SU-DHL-6 (cell line): ENCODE measurements around the gene PDCD11.

Experiments used
- EZH2phosphoT487 ChIP-seq: fragments of 200-600 bp; sonication (generic), shearing (Covaris generic); conservative IDR thresholded peaks from 2 replicates; pipeline ENCODE4 v1.6.1; 2018; ENCODE audit warnings: mild to moderate bottlenecking, antibody characterized with exemption, low read length, moderate library complexity, mixed read lengths
- TF ChIP-seq, protein P1 (sequence below): fragments of 200-600 bp; sonication (generic); IDR thresholded peaks from one replicate; pipeline ENCODE4 v1.5.1; 2017; ENCODE audit warnings: antibody characterized with exemption, mild to moderate bottlenecking, low read length, moderate library complexity; ENCODE audit not compliant: insufficient read depth, poor library complexity, severe bottlenecking

DNA sequence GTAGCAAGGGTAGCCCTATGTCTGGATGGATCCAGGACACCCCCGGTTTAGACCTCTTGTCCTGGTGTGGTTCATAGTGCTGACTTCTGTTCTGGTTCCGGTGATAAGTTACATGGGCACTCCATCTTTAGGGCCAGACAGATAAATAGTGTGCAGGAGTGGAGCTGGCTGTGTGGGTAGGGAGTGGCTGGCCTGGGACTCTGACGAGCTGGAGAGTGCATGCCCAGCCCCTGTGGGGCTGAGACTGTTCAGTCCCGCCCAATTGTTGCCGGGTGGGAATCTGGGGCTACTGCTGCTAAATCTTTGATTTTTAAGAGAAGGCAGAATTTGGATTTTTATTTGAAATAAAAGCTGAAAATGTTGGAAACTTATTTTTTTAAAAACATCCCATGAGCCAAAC is 27.3 kb downstream of the PDCD11 start:
- TF ChIP-seq, protein P1, sequence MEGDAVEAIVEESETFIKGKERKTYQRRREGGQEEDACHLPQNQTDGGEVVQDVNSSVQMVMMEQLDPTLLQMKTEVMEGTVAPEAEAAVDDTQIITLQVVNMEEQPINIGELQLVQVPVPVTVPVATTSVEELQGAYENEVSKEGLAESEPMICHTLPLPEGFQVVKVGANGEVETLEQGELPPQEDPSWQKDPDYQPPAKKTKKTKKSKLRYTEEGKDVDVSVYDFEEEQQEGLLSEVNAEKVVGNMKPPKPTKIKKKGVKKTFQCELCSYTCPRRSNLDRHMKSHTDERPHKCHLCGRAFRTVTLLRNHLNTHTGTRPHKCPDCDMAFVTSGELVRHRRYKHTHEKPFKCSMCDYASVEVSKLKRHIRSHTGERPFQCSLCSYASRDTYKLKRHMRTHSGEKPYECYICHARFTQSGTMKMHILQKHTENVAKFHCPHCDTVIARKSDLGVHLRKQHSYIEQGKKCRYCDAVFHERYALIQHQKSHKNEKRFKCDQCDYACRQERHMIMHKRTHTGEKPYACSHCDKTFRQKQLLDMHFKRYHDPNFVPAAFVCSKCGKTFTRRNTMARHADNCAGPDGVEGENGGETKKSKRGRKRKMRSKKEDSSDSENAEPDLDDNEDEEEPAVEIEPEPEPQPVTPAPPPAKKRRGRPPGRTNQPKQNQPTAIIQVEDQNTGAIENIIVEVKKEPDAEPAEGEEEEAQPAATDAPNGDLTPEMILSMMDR, result no peak
- no peak for TF ChIP-seq EZH2phosphoT487
